ENCODE data around the gene TCERG1L.
"Not testable (repeated sequence)": the region's sequence is repeated elsewhere in the genome, so short reads cannot be mapped to it uniquely, and the experiment has no call there.

The TCERG1L gene

GRCh38 chr10:131141645-131142516 is 169.6 kb downstream of the TCERG1L start:
- peak; percentile 68 for DNase-seq

GRCh38 chr10:131141207-131141606 is 170.3 kb downstream of the TCERG1L start:
- no peak for DNase-seq

GRCh38 chr10:131140606-131141005 is 170.9 kb downstream of the TCERG1L start:
- DNase-seq, result no peak

- no peak for DNase-seq
These were observed 174.3 kb downstream of the TCERG1L start for GRCh38 chr10:131137223-131137622.

- not testable (repeated sequence) for DNase-seq
These were observed 175.2 kb downstream of the TCERG1L start for GRCh38 chr10:131136336-131136735.

- DNase-seq, result no peak
These were observed 175.8 kb downstream of the TCERG1L start for GRCh38 chr10:131135716-131136115.

GRCh38 chr10:131134651-131135050 is 176.9 kb downstream of the TCERG1L start:
- no peak for DNase-seq

GRCh38 chr10:131134001-131134576 is 177.4 kb downstream of the TCERG1L start:
- no peak for DNase-seq

- no peak for DNase-seq
These were observed 178.8 kb downstream of the TCERG1L start for GRCh38 chr10:131132681-131133080.

GRCh38 chr10:131131726-131132591 is 179.6 kb downstream of the TCERG1L start:
- DNase-seq, result no peak

- no peak for DNase-seq
These were observed 181.5 kb downstream of the TCERG1L start for GRCh38 chr10:131130025-131130424.

GRCh38 chr10:131129544-131129943 is 182.0 kb downstream of the TCERG1L start:
- no peak for DNase-seq

- DNase-seq, result no peak
These were observed 182.8 kb downstream of the TCERG1L start for GRCh38 chr10:131128731-131129130.

- DNase-seq, result no peak
These were observed 183.9 kb downstream of the TCERG1L start for GRCh38 chr10:131127610-131128009.

- no peak for DNase-seq
These were observed 184.4 kb downstream of the TCERG1L start for GRCh38 chr10:131127138-131127589.

GRCh38 chr10:131126321-131127137 is 185.0 kb downstream of the TCERG1L start:
- DNase-seq, result no peak

GRCh38 chr10:131125511-131126225 is 185.9 kb downstream of the TCERG1L start:
- DNase-seq, result no peak

- DNase-seq, result no peak
These were observed 186.6 kb downstream of the TCERG1L start for GRCh38 chr10:131124945-131125344.

- no peak for DNase-seq
These were observed 188.0 kb downstream of the TCERG1L start for GRCh38 chr10:131123496-131123895.

GRCh38 chr10:131121511-131122035 is 189.9 kb downstream of the TCERG1L start:
- no peak for DNase-seq

GRCh38 chr10:131119626-131120355 is 191.7 kb downstream of the TCERG1L start:
- no peak for DNase-seq
